Trophoblast cell (in vitro differentiated cells and primary cell): ENCODE data around the gene ATF6. TPM values are rescaled to one million over a fixed set of nuclear protein-coding genes. Genes with fewer than 3 reads are reported as not detected.

Experiments used
- DNase-seq, 2 donors: peaks; one replicate each; pipeline ENCODE4 v3.0.0-alpha.2; 2016
- H2AFZ ChIP-seq: 2 replicates; pipeline ENCODE4 v1.6.1; 2013; ENCODE audit warnings: low read length, moderate library complexity, mild to moderate bottlenecking; ENCODE audit not compliant: insufficient read depth, poor library complexity
- H2AK5ac ChIP-seq: 2 replicates; pipeline ENCODE4 v1.6.1; 2013; ENCODE audit warnings: mild to moderate bottlenecking, low read length
- H2BK120ac ChIP-seq: 2 replicates; pipeline ENCODE4 v1.6.1; 2013; ENCODE audit warnings: low read length, mild to moderate bottlenecking, moderate library complexity; ENCODE audit not compliant: insufficient read depth, poor library complexity
- H2BK12ac ChIP-seq: 2 replicates; pipeline ENCODE4 v1.6.1; 2013; ENCODE audit warnings: mild to moderate bottlenecking, low read length, moderate library complexity
- H2BK5ac ChIP-seq: 2 replicates; pipeline ENCODE4 v1.6.1; 2013; ENCODE audit warnings: low read length, low read depth, moderate library complexity, mild to moderate bottlenecking; ENCODE audit not compliant: poor library complexity
- H3K14ac ChIP-seq: 2 replicates; pipeline ENCODE4 v1.6.1; 2013; ENCODE audit warnings: mild to moderate bottlenecking, low read length
- H3K18ac ChIP-seq: 2 replicates; pipeline ENCODE4 v1.6.1; 2013; ENCODE audit warnings: mild to moderate bottlenecking, low read length
- H3K23ac ChIP-seq: 2 replicates; pipeline ENCODE4 v1.6.1; 2013; ENCODE audit warnings: low read length
- H3K27ac ChIP-seq: 2 replicates; pipeline ENCODE4 v1.5.1; 2013; ENCODE audit warnings: low read depth, mild to moderate bottlenecking, inconsistent platforms, low read length, moderate library complexity
- H3K27me3 ChIP-seq: 2 replicates; pipeline ENCODE4 v1.6.1; 2013; ENCODE audit warnings: inconsistent platforms, mild to moderate bottlenecking, low read length, moderate library complexity; ENCODE audit not compliant: insufficient read depth
- H3K36me3 ChIP-seq, 2 experiments: 1 replicate in 1 of 2; 2 replicates in 1 of 2; pipeline ENCODE4 v1.6.1; 2013; ENCODE audit warnings: low read length in 2 of 2, mild to moderate bottlenecking in 2 of 2, moderate library complexity in 1 of 2; ENCODE audit not compliant: insufficient read depth in 2 of 2, control insufficient read depth in 1 of 2
- H3K4ac ChIP-seq: 2 replicates; pipeline ENCODE4 v1.6.1; 2013; ENCODE audit warnings: low read depth, mild to moderate bottlenecking, low read length, moderate library complexity
- H3K4me1 ChIP-seq, 2 experiments: 1 replicate in 1 of 2; 2 replicates in 1 of 2; pipeline ENCODE4 v1.6.1; 2013; ENCODE audit warnings: low read length in 2 of 2, mild to moderate bottlenecking in 2 of 2, moderate library complexity in 1 of 2; ENCODE audit not compliant: insufficient read depth in 2 of 2, control insufficient read depth in 1 of 2
- H3K4me2 ChIP-seq: 2 replicates; pipeline ENCODE4 v1.6.1; 2013; ENCODE audit warnings: inconsistent platforms, mild to moderate bottlenecking, low read length, moderate library complexity
- H3K4me3 ChIP-seq: 2 replicates; pipeline ENCODE4 v1.5.1; 2013; ENCODE audit warnings: mild to moderate bottlenecking, low read depth, low read length, inconsistent platforms
- H3K79me1 ChIP-seq: one replicate; pipeline ENCODE4 v1.6.1; 2013; ENCODE audit warnings: low read length
- H3K79me2 ChIP-seq: 2 replicates; pipeline ENCODE4 v1.6.1; 2013; ENCODE audit warnings: low read length, mild to moderate bottlenecking; ENCODE audit not compliant: control insufficient read depth, insufficient read depth, poor library complexity
- H3K9ac ChIP-seq: 2 replicates; pipeline ENCODE4 v1.6.1; 2013; ENCODE audit warnings: mild to moderate bottlenecking, low read length
- H3K9me3 ChIP-seq: 2 replicates; pipeline ENCODE4 v1.6.1; 2013; ENCODE audit warnings: low read depth, mild to moderate bottlenecking, control low read depth, inconsistent platforms, low read length; ENCODE audit not compliant: insufficient read depth
- H4K12ac ChIP-seq: 2 replicates; pipeline ENCODE4 v1.6.1; 2013; ENCODE audit warnings: low read depth, mild to moderate bottlenecking, low read length, moderate library complexity
- H4K8ac ChIP-seq: 2 replicates; pipeline ENCODE4 v1.6.1; 2013; ENCODE audit warnings: low read depth, mild to moderate bottlenecking, low read length, moderate library complexity
- H4K91ac ChIP-seq: one replicate; pipeline ENCODE4 v1.6.1; 2013; ENCODE audit warnings: low read depth, mild to moderate bottlenecking, low read length, moderate library complexity
- WGBS: extraction: QIAGEN DNeasy Blood & Tissue Kit; methylation state at CpG from one replicate; pipeline ENCODE4 v1.1.7; 2013; ENCODE audit warnings: missing lambda C conversion rate; ENCODE audit not compliant: insufficient read length, insufficient coverage; ENCODE audit errors: extremely low coverage; 5-methylcytosine and 5-hydroxymethylcytosine counted together
- polyA plus RNA-seq: library from polyadenylated mRNA; stranded (reverse); fragments of 200-250 nt; gene quantifications from 2 replicates; pipeline ENCODE4 v1.2.3, GENCODE V29; 2013

ATF6 gene
- polyA plus RNA-seq = 26.8 and 28.0 TPM in 2 replicates

- peak within 1 kb of the TSS; percentile 92 for H3K4ac ChIP-seq
- H4K12ac ChIP-seq = peak within 1 kb of the TSS; percentile 97
- H2AK5ac ChIP-seq = no peak within 1 kb of the TSS
- H3K4me1 ChIP-seq = peaks cover 0 to 1% of the 10 kb centered on the region in 2 experiments
- H2AFZ ChIP-seq = peak within 1 kb of the TSS; percentile 98
- peak within 1 kb of the TSS; percentile 86 for H4K8ac ChIP-seq
- peak within 1 kb of the TSS; percentile 97 for H3K14ac ChIP-seq
- no peak within 1 kb of the TSS for H2BK12ac ChIP-seq
- peak within 1 kb of the TSS; percentile 71 for H2BK5ac ChIP-seq
- no peaks in the 10 kb centered on the region for H3K36me3 ChIP-seq
- H3K4me2 ChIP-seq = peak within 1 kb of the TSS; percentile 96
- peak within 1 kb of the TSS; percentile 71 for H3K18ac ChIP-seq
- H3K9me3 ChIP-seq = peaks cover 3% of the 10 kb centered on the region
- peak within 1 kb of the TSS; percentile 98 for H3K9ac ChIP-seq
- H3K79me2 ChIP-seq = peaks cover 4% of the 10 kb centered on the region
- peak within 1 kb of the TSS; percentile 6 for H3K27ac ChIP-seq
- DNase-seq = peak; percentile 73 to 90
- H3K4me3 ChIP-seq = peak within 1 kb of the TSS; percentile 98
- H4K91ac ChIP-seq = peak within 1 kb of the TSS; percentile 79
- no CpG with 5 or more reads among the region's 35 CpGs for WGBS
- peaks cover 5% of the 10 kb centered on the region for H3K79me1 ChIP-seq
- H3K23ac ChIP-seq = peak within 1 kb of the TSS; percentile 30
- peak within 1 kb of the TSS; percentile 90 for H2BK120ac ChIP-seq
- no peaks in the 10 kb centered on the region for H3K27me3 ChIP-seq
Measured at GRCh38 chr1:161766102-161766981, at the start of gene ATF6. Gene ATF6, plus strand, starts transcription at chr1:161766320. Its CDS starts 41 bp downstream, at chr1:161766361.

- Histone ChIP-seq H3K27ac (no peak overlapping the region), H3K36me3 (no peaks in the 10 kb centered on the region), H3K23ac (no peak overlapping the region), H3K9ac (no peak overlapping the region), H2AK5ac (no peak overlapping the region), H3K9me3 (no peaks in the 10 kb centered on the region), H2BK12ac (no peak overlapping the region), H3K4me3 (no peak overlapping the region), H3K4ac (no peak overlapping the region), H4K12ac (no peak overlapping the region), H3K4me2 (no peak overlapping the region), H2AFZ (no peak overlapping the region), H3K4me1 (peaks cover 4% of the 10 kb centered on the region in 2 experiments), H3K79me2 (no peaks in the 10 kb centered on the region), H3K14ac (no peak overlapping the region), H2BK120ac (no peak overlapping the region), H4K91ac (no peak overlapping the region), H3K18ac (no peak overlapping the region), H3K79me1 (no peaks in the 10 kb centered on the region), H3K27me3 (no peaks in the 10 kb centered on the region), H2BK5ac (no peak overlapping the region), H4K8ac (no peak overlapping the region)
- WGBS = no CpG with 5 or more reads among the region's 8 CpGs
- no peak for DNase-seq
Measured at GRCh38 chr1:161718559-161719324, 47.4 kb upstream of the ATF6 start.

GRCh38 chr1:161719325-161719611, 46.9 kb upstream of the ATF6 start:
- H3K18ac ChIP-seq = no peak overlapping the region
- no peaks in the 10 kb centered on the region for H3K36me3 ChIP-seq
- no peak for DNase-seq
- H3K14ac ChIP-seq = no peak overlapping the region
- H3K4ac ChIP-seq = no peak overlapping the region
- no peak overlapping the region for H3K23ac ChIP-seq
- no peak overlapping the region for H4K8ac ChIP-seq
- no peak overlapping the region for H4K91ac ChIP-seq
- H3K79me1 ChIP-seq = no peaks in the 10 kb centered on the region
- H2BK12ac ChIP-seq = no peak overlapping the region
- H3K9me3 ChIP-seq = no peaks in the 10 kb centered on the region
- no peaks in the 10 kb centered on the region for H3K27me3 ChIP-seq
- no peak overlapping the region for H3K4me3 ChIP-seq
- no peak overlapping the region for H4K12ac ChIP-seq
- H3K27ac ChIP-seq = no peak overlapping the region
- no peak overlapping the region for H2BK5ac ChIP-seq
- peaks cover 4 to 6% of the 10 kb centered on the region in 2 experiments for H3K4me1 ChIP-seq
- WGBS = no CpG with 5 or more reads among the region's 1 CpG
- no peak overlapping the region for H3K9ac ChIP-seq
- H2BK120ac ChIP-seq = no peak overlapping the region
- no peak overlapping the region for H2AK5ac ChIP-seq
- no peak overlapping the region for H3K4me2 ChIP-seq
- H3K79me2 ChIP-seq = no peaks in the 10 kb centered on the region
- H2AFZ ChIP-seq = no peak overlapping the region

- no peaks in the 10 kb centered on the region for H3K79me2 ChIP-seq
- no peaks in the 10 kb centered on the region for H3K79me1 ChIP-seq
- no peak overlapping the region for H3K14ac ChIP-seq
- no peak overlapping the region for H2BK5ac ChIP-seq
- H3K23ac ChIP-seq = no peak overlapping the region
- no peaks in the 10 kb centered on the region for H3K36me3 ChIP-seq
- no peak overlapping the region for H3K4me2 ChIP-seq
- no peak overlapping the region for H3K18ac ChIP-seq
- no peak overlapping the region for H3K4me3 ChIP-seq
- H2AK5ac ChIP-seq = no peak overlapping the region
- DNase-seq = no peak
- no peak overlapping the region for H3K9ac ChIP-seq
- no peaks in the 10 kb centered on the region for H3K9me3 ChIP-seq
- no peak overlapping the region for H4K12ac ChIP-seq
- H4K91ac ChIP-seq = no peak overlapping the region
- H3K27me3 ChIP-seq = no peaks in the 10 kb centered on the region
- H3K4me1 ChIP-seq = peaks cover 4 to 6% of the 10 kb centered on the region in 2 experiments
- H2AFZ ChIP-seq = no peak overlapping the region
- H4K8ac ChIP-seq = no peak overlapping the region
- no peak overlapping the region for H3K4ac ChIP-seq
- no CpG with 5 or more reads among the region's 1 CpG for WGBS
- no peak overlapping the region for H2BK12ac ChIP-seq
- no peak overlapping the region for H2BK120ac ChIP-seq
- H3K27ac ChIP-seq = no peak overlapping the region
Measured at GRCh38 chr1:161720422-161720821, 45.7 kb upstream of the ATF6 start.
